Keratinocyte (primary cell): ENCODE data around the gene HDAC9. TPM values are rescaled to one million over a fixed set of nuclear protein-coding genes. Genes with fewer than 3 reads are reported as not detected.
A peak's percentile ranks its signal among the peaks of the same experiment; 100 is the strongest.

Experiments
- DNase-seq: peaks from one replicate; pipeline ENCODE4 v3.0.0-alpha.2; 2011; ENCODE audit warnings: low read depth, missing footprints, low spot score
- FAIRE-seq: peaks from 2 replicates; lab custom pipeline; 2011; peaks lifted over from hg19 to GRCh38; lab: Jason Lieb, UNC
- H2AFZ ChIP-seq: 2 replicates; pipeline ENCODE4 v1.6.0; 2012; ENCODE audit warnings: low read length, control low read depth, inconsistent platforms; ENCODE audit not compliant: control insufficient read depth
- H3K27ac ChIP-seq: 2 replicates; pipeline ENCODE4 v1.5.1; 2011; ENCODE audit warnings: low read length; ENCODE audit not compliant: control insufficient read depth, insufficient read depth
- H3K27me3 ChIP-seq: 3 replicates; pipeline ENCODE4 v1.6.0; 2011; ENCODE audit warnings: low read length; ENCODE audit not compliant: control insufficient read depth, insufficient read depth; ENCODE audit errors: extremely low read depth
- H3K36me3 ChIP-seq, 2 experiments: 2 replicates in 1 of 2; 3 replicates in 1 of 2; pipeline ENCODE4 v1.5.1; 2011; ENCODE audit warnings: low read length in 2 of 2, mild to moderate bottlenecking in 1 of 2; ENCODE audit not compliant: control insufficient read depth in 2 of 2, insufficient read depth in 2 of 2; ENCODE audit errors: extremely low read depth in 1 of 2
- H3K4me1 ChIP-seq: 3 replicates; pipeline ENCODE4 v1.5.1; 2011; ENCODE audit warnings: low read length; ENCODE audit not compliant: control insufficient read depth, insufficient read depth; ENCODE audit errors: extremely low read depth
- H3K4me2 ChIP-seq: 3 replicates; pipeline ENCODE4 v1.6.0; 2011; ENCODE audit warnings: low read depth, low read length; ENCODE audit not compliant: control insufficient read depth, insufficient read depth; ENCODE audit errors: extremely low read depth
- H3K4me3 ChIP-seq, 3 experiments: fragments of 200-600 bp in 1 of 3; sonication (generic) in 1 of 3; 2 replicates in 2 of 3; 3 replicates in 1 of 3; pipeline ENCODE4 v1.5.1; 2011 to 2016; ENCODE audit warnings: low read length in 3 of 3, mild to moderate bottlenecking in 3 of 3, control low read depth in 2 of 3, inconsistent platforms in 1 of 3, low read depth in 1 of 3, mixed read lengths in 1 of 3, mixed run types in 1 of 3, moderate library complexity in 1 of 3; ENCODE audit not compliant: control insufficient read depth in 2 of 3, insufficient read depth in 2 of 3; ENCODE audit errors: extremely low read depth in 1 of 3
- H3K79me2 ChIP-seq: 2 replicates; pipeline ENCODE4 v1.6.0; 2012; ENCODE audit warnings: low read length; ENCODE audit not compliant: control insufficient read depth, insufficient read depth
- H3K9ac ChIP-seq: 3 replicates; pipeline ENCODE4 v1.6.0; 2011; ENCODE audit warnings: low read length; ENCODE audit not compliant: control insufficient read depth, insufficient read depth; ENCODE audit errors: extremely low read depth
- H3K9me1 ChIP-seq: 3 replicates; pipeline ENCODE4 v1.6.0; 2011; ENCODE audit warnings: low read length; ENCODE audit not compliant: control insufficient read depth, insufficient read depth; ENCODE audit errors: extremely low read depth
- H3K9me3 ChIP-seq: 2 replicates; pipeline ENCODE4 v1.5.1; 2012; ENCODE audit warnings: low read depth, low read length; ENCODE audit not compliant: control insufficient read depth
- H4K20me1 ChIP-seq: 3 replicates; pipeline ENCODE4 v1.6.0; 2011; ENCODE audit warnings: low read length; ENCODE audit not compliant: control insufficient read depth, insufficient read depth; ENCODE audit errors: extremely low read depth
- CTCF ChIP-seq, 3 experiments: IDR thresholded peaks in 1 of 3; conservative IDR thresholded peaks in 1 of 3; optimal IDR thresholded peaks in 1 of 3; 2 replicates in 2 of 3; 3 replicates in 1 of 3; pipeline versions ENCODE3 to v1.5.1; 2011; ENCODE audit warnings: low read length in 3 of 3, mild to moderate bottlenecking in 3 of 3, moderate library complexity in 2 of 3, control low read depth in 1 of 3, inconsistent platforms in 1 of 3; ENCODE audit not compliant: insufficient read depth in 2 of 3; ENCODE audit errors: extremely low read depth in 1 of 3
- EZH2 ChIP-seq: IDR thresholded peaks from one replicate; pipeline ENCODE4 v1.6.1; 2012; ENCODE audit warnings: inconsistent platforms, mild to moderate bottlenecking, low read length, moderate library complexity
- dilution Hi-C: fragments of 300-500 bp; cut with MboI; formaldehyde crosslinking; loops from one replicate; pipeline ENCODE4 v1.7.0; 2020; ENCODE audit warnings: low sequenced_read_pairs; ENCODE audit not compliant: extremely low pct_ligation_motif_present
- polyA plus RNA-seq, 5 experiments: library from polyadenylated mRNA; depleted of rRNA in 3 of 5; stranded (reverse) in 3 of 5; stranded (forward) in 1 of 5; unstranded in 1 of 5; fragments of >200 nt; gene quantifications; 1 replicate in 1 of 5; 2 replicates in 3 of 5; 3 replicates in 1 of 5; pipeline versions ENCODE4 v1.2.1 to v1.2.3, GENCODE V29; 2011 to 2012; ENCODE audit warnings: missing spikeins in 2 of 5, low read depth in 1 of 5, low replicate concordance in 1 of 5

The HDAC9 gene
- polyA plus RNA-seq, 1 donor (not counting 4 experiments of a cell fraction or from before 2014, with no cell fraction given): 24.6 TPM

GRCh38 chr7:18667466-18667865 is 171.9 kb downstream of the HDAC9 start:
- H3K4me2 ChIP-seq: peak overlapping the region; percentile 55
- H3K27me3 ChIP-seq: no peaks in the 10 kb centered on the region
- H3K9ac ChIP-seq: no peak overlapping the region
- no peak overlapping the region for H3K27ac ChIP-seq
- peak overlapping the region in 1 of 3 experiments; percentile 48 for H3K4me3 ChIP-seq
- H4K20me1 ChIP-seq: no peaks in the 10 kb centered on the region
- TF ChIP-seq EZH2 (no peak), CTCF (optimal IDR thresholded peaks at IDR 0.05 in 1 of 3, IDR thresholded peaks at IDR 0.05 in 1 of 3, conservative IDR thresholded peaks at IDR 0.05 in 1 of 3; ENCODE audit: extremely low read depth in 1 of 3, insufficient read depth in 2 of 3, low read length in 3 of 3) (no peak)
- peaks cover 10% of the 10 kb centered on the region for H3K4me1 ChIP-seq
- H2AFZ ChIP-seq: peak overlapping the region; percentile 58
- H3K9me1 ChIP-seq: no peaks in the 10 kb centered on the region
- FAIRE-seq: peak; percentile 92
- no peaks in the 10 kb centered on the region for H3K79me2 ChIP-seq
- H3K36me3 ChIP-seq: peaks cover 0 to 4% of the 10 kb centered on the region in 2 experiments
- dilution Hi-C loops: no loop called here
- H3K9me3 ChIP-seq: no peaks in the 10 kb centered on the region
- peak; percentile 40 for DNase-seq

DNA sequence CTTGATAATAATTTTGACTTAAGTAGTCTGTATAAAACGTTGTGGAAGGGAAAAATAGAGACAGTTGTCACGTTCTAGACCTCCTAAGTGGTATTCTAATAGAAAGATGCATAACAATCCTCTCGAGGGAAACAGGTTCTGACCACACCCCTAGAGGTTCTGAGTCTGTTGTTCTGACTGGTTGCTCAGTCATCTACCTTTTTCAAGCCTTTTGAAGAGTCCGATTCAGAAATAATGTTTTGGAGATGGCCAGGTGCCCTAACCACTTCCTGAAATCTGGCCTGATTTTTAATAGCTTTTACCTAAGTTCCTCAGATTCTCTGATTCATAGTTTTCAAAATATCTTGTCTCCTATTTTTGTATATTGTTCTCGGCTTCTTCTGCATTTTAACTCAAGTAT is 175.6 kb downstream of the HDAC9 start:
- H3K27me3 ChIP-seq: no peaks in the 10 kb centered on the region
- H3K9ac ChIP-seq: no peak overlapping the region
- H3K9me3 ChIP-seq: no peaks in the 10 kb centered on the region
- no peak overlapping the region for H3K4me2 ChIP-seq
- TF ChIP-seq EZH2 (no peak), CTCF (optimal IDR thresholded peaks at IDR 0.05 in 1 of 3, IDR thresholded peaks at IDR 0.05 in 1 of 3, conservative IDR thresholded peaks at IDR 0.05 in 1 of 3; ENCODE audit: extremely low read depth in 1 of 3, insufficient read depth in 2 of 3, low read length in 3 of 3) (no peak)
- H3K4me1 ChIP-seq: peaks cover 10% of the 10 kb centered on the region
- no peak overlapping the region for H3K27ac ChIP-seq
- DNase-seq (peak; percentile 13), FAIRE-seq (peak; percentile 92)
- no peaks in the 10 kb centered on the region for H4K20me1 ChIP-seq
- H3K4me3 ChIP-seq: no peak overlapping the region
- no peaks in the 10 kb centered on the region for H3K79me2 ChIP-seq
- no peak overlapping the region for H2AFZ ChIP-seq
- dilution Hi-C loops: no loop called here
- no peaks in the 10 kb centered on the region for H3K9me1 ChIP-seq
- H3K36me3 ChIP-seq: peaks cover 0 to 5% of the 10 kb centered on the region in 2 experiments
